ENCODE results near the gene CSH2.

Gene CSH2

GRCh38 chr17:63834431-63835166 lies 38.9 kb downstream of the CSH2 start:
- DNase-seq (ENCODE audit: low spot score) = peak; percentile 81

DNA sequence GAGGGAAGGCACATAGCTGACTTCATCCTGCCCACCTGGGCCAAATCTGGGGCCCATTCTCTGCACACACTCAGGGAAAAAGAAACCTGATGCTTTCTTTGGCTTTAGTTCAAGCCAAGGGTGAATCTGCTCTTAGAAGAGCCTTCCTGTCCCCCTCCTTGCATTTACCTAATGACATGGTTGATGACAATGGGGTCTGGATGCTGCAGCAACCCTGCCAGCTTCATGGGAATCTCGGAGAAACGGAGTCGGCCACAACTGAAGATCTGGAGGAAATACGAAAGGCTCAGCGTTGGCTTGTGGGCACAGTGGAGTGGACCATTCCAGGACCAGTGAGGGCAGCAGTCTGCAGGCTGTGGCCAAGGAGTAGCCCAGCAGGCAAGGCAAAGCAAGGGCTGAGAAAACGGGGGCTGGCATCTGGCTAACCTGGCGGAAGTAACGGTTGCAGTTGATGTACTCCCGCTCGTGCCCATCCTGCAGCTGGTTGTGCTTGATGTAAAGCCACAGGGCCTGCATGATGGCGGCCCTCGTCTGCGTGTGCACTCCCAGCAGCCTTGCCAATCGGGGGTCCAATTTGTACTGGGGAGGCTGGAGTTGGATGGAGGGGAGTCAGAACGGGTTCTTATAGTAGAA lies 39.6 kb downstream of the CSH2 start:
- DNase-seq (ENCODE audit: low spot score) = no peak

GRCh38 chr17:63833026-63833740 lies 40.3 kb downstream of the CSH2 start:
- no peak for DNase-seq (ENCODE audit: low spot score)

- no peak for DNase-seq (ENCODE audit: low spot score)
Measured at GRCh38 chr17:63832455-63832854, 41.0 kb downstream of the CSH2 start.

DNA sequence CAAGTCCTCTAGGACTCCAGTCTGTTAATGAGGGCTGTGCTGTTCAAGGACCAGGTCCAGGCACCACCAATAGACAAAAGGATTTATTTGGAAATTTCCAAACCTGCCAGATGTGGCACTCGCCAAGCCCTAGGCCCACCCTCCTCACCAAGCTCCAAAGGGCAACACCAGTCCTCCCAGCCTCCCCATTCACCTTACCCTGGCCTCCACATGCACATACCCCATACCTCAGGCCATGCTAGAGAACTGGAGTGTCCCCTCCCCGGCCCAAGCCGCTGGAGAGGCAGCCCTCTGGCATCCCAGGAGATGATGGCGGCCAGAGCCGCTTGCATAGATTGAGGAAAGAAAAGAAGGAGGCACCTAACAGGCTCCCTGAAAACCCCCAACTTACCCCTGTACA lies 41.5 kb downstream of the CSH2 start:
- no peak for DNase-seq (ENCODE audit: low spot score)

GRCh38 chr17:63831505-63831904 lies 42.0 kb downstream of the CSH2 start:
- no peak for DNase-seq (ENCODE audit: low spot score)

GRCh38 chr17:63830904-63831491 lies 42.5 kb downstream of the CSH2 start:
- no peak for DNase-seq (ENCODE audit: low spot score)

GRCh38 chr17:63830278-63830677 lies 43.2 kb downstream of the CSH2 start:
- DNase-seq (ENCODE audit: low spot score) = no peak

- no peak for DNase-seq (ENCODE audit: low spot score)
Measured at GRCh38 chr17:63828936-63829335, 44.5 kb downstream of the CSH2 start.

- no peak for DNase-seq (ENCODE audit: low spot score)
Measured at GRCh38 chr17:63827801-63828221, 45.7 kb downstream of the CSH2 start.

DNA sequence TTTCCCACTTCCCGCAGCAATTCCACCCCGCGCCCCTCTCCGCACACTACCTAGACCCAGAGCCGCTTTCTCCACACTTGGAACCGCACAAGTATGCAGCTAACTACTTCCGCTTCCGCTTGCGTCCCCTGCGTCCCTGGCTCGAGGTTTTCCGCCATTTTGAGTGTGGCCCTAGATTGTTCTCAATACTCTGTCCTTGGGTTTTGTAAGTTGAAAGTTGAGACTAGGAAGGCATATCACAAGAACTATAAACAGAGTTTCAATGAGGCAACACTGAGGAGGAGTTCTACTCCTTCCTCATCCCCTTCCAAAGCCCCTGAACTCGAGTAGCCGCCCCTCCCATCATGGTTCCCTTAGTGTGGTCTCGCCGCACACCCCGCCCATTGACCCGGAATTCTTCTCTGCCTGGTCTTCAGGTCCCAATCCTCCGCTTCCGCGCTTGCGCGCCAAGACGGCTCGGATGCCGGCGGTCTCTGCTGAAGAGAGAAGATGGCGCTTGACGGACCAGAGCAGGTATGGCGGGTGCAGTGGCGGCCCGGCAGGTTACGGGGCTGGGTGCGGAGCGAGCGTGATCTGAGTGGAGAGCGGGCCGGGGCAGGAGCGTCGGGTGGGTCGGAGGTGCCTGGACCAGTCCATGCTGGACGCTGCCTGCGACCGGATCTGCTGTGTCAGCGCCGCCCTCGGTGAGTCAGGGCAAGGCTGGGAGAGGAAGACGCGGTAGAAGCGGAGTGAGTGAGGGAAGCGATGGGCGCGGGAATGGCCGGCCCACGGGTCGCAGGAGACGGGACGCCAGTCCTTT lies 46.3 kb downstream of the CSH2 start, which contains the start of the genes FTSJ3 and PSMC5:
FTSJ3 (minus strand) TSS at position 662 of the 799 bp plus-strand sequence. CDS start 761 bp downstream, outside the sequence.
PSMC5 (plus strand) TSS at position 430 of the 799 bp plus-strand sequence; CDS start at position 490, 60 bp downstream.
- peak; percentile 94 for DNase-seq (ENCODE audit: low spot score)

DNA sequence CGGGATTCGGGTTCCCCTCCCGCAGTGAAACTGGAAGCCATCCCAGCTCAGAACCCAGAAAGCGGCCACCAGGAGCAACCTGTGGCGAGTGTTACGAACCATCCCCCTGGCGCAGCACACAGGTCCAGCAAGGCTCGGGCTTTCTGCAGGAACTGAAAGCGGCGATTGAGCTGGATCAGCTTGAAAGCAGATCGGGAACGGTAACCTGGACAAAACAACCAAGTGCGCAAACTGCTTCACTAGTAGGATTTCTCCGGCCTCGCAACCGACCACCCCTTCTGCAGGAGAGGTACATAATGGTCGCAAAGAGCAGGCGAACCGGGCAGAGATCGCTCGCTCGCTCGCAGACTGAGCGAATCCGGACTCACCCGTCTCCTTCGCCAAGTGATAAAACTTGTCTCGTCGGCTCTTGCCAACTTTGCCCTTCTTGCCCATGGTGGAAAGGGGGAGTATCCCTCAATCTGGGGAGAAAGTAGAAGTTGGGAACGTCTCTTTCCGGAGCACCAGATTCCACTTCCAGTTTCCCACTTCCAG lies 46.9 kb downstream of the CSH2 start:
- peak; percentile 41 for DNase-seq (ENCODE audit: low spot score)

DNA sequence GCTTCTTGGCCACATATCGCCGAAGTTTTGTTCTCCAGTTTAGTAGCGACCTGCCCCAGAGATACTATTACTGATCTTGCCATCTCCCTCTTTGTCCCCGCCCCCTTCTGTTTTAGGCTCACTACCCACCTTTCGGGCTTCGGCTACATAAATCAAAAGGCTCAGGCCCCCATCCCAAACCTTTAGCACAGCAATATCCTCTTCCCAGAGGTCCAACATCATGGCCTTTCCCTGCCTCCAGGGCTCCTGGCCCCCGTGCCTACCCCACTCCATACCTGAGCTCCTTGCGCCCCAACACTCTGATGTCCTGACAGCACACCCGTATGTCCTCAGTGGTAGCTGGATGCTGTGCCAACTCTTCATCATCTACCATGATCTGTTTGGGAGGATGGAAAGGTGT lies 49.1 kb downstream of the CSH2 start:
- no peak for DNase-seq (ENCODE audit: low spot score)

DNA sequence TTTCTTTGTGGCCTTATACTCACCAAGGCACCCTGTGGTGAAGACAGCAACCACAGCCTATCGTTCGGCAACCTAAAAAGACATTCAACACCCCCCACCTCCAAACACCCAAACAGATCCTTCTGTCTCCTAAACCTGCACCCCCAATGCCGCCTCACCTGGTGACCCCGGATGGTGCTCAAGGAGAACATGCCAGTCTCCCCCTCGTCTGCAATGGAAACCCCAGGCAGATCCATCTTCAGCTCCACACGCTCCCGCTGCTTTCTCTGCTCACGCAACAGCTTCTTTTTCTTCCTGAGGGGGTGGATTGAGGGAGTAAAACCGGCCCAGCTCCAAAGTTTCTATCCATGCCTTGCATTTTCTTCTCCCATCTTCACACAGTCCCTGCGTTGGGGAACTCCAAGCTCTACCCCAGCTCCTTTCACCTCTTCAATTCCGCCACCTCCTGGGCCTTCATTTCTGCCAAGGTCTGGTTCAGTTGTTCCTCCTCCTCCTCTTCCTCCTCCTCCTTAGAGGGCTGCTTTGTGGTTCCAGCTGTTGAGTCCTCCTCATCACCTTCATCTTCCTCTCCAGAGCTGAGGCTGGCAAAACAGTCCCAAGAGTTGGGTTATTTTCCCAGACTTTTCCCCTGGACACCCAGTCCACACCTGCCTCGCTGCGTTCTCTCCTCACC lies 49.7 kb downstream of the CSH2 start:
- DNase-seq (ENCODE audit: low spot score) = no peak

- DNase-seq (ENCODE audit: low spot score) = no peak
Measured at GRCh38 chr17:63822537-63822936, 50.9 kb downstream of the CSH2 start.
